HL-60 (cell line): ENCODE measurements around the gene SART1.

Experiments used
- DNase-seq, 2 experiments: peaks; one replicate each; pipeline ENCODE4 v3.0.0-alpha.2; 2010 to 2020; ENCODE audit warnings: low read depth in 1 of 2, low spot score in 1 of 2
- H3K27ac ChIP-seq: fragments of 250-450 bp; sonication (Bioruptor Pico); replicated peaks from 2 replicates; pipeline ENCODE4 v1.5.1; 2020; ENCODE audit warnings: mild to moderate bottlenecking, moderate library complexity
- H3K27me3 ChIP-seq: fragments of 250-450 bp; sonication (Bioruptor Pico); 2 replicates; pipeline ENCODE4 v1.5.1; 2021; ENCODE audit warnings: mild to moderate bottlenecking, moderate library complexity; ENCODE audit not compliant: insufficient read depth, poor library complexity, severe bottlenecking
- H3K4me3 ChIP-seq: replicated peaks from 2 replicates; pipeline ENCODE4 v1.5.1; 2011; ENCODE audit warnings: mild to moderate bottlenecking, control low read depth, low read length; ENCODE audit not compliant: insufficient read depth
- GABPA ChIP-seq: IDR thresholded peaks from 2 replicates; pipeline ENCODE4 v1.6.1; 2012; ENCODE audit warnings: low read depth
- POLR2AphosphoS5 ChIP-seq: IDR thresholded peaks from 2 replicates; pipeline ENCODE4 v1.6.1; 2012; ENCODE audit warnings: low read depth
- SPI1 ChIP-seq: IDR thresholded peaks from 2 replicates; pipeline ENCODE4 v1.6.1; 2012; ENCODE audit warnings: low read depth, mild to moderate bottlenecking, borderline replicate concordance
- TF ChIP-seq, protein P1 (sequence below): IDR thresholded peaks from one replicate; pipeline ENCODE4 v1.5.1; 2011; ENCODE audit warnings: low read length, control low read depth, inconsistent platforms; ENCODE audit not compliant: insufficient read depth
- TF ChIP-seq, protein P2 (sequence below): IDR thresholded peaks from 2 replicates; pipeline ENCODE4 v1.6.1; 2012; ENCODE audit warnings: low read depth; ENCODE audit not compliant: insufficient replicate concordance

Gene SART1

DNA sequence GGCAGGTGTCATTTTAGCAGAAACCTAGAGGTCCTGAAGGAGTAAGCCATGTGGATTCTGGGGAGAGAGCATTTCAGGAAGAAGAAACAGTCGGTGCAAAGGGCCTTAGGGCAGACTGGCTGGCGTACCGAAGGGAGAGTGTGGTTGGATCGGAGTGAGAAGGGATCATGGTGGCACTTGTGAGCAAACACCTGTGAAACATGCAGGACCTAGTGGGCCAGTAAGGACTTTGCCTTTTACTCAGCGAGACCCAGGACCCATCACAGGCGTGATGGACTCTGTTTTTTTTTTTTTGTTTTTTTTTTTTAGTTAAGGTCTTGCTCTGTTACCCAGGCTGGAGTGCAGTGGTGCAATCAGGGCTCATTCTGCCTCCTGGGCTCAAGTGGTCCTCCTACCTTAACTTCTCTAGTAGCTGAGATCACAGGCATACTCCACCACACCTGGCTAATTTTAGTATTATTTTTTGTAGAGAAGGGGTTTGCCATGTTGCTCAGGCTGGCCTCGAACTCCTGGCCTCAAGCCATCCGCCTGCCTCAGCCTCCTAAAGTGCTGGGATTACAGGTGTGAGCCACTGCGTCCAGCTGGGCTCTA, 19.7 kb upstream of the SART1 start:
- no peak for DNase-seq
- Histone ChIP-seq H3K27ac (peak overlapping the region; percentile 82), H3K27me3 (no peaks in the 10 kb centered on the region), H3K4me3 (no peak overlapping the region)
- no peak for TF ChIP-seq GABPA
- TF ChIP-seq, protein P1, sequence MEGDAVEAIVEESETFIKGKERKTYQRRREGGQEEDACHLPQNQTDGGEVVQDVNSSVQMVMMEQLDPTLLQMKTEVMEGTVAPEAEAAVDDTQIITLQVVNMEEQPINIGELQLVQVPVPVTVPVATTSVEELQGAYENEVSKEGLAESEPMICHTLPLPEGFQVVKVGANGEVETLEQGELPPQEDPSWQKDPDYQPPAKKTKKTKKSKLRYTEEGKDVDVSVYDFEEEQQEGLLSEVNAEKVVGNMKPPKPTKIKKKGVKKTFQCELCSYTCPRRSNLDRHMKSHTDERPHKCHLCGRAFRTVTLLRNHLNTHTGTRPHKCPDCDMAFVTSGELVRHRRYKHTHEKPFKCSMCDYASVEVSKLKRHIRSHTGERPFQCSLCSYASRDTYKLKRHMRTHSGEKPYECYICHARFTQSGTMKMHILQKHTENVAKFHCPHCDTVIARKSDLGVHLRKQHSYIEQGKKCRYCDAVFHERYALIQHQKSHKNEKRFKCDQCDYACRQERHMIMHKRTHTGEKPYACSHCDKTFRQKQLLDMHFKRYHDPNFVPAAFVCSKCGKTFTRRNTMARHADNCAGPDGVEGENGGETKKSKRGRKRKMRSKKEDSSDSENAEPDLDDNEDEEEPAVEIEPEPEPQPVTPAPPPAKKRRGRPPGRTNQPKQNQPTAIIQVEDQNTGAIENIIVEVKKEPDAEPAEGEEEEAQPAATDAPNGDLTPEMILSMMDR = no peak
- no peak for TF ChIP-seq SPI1
- TF ChIP-seq POLR2AphosphoS5 = no peak
- TF ChIP-seq, protein P2, sequence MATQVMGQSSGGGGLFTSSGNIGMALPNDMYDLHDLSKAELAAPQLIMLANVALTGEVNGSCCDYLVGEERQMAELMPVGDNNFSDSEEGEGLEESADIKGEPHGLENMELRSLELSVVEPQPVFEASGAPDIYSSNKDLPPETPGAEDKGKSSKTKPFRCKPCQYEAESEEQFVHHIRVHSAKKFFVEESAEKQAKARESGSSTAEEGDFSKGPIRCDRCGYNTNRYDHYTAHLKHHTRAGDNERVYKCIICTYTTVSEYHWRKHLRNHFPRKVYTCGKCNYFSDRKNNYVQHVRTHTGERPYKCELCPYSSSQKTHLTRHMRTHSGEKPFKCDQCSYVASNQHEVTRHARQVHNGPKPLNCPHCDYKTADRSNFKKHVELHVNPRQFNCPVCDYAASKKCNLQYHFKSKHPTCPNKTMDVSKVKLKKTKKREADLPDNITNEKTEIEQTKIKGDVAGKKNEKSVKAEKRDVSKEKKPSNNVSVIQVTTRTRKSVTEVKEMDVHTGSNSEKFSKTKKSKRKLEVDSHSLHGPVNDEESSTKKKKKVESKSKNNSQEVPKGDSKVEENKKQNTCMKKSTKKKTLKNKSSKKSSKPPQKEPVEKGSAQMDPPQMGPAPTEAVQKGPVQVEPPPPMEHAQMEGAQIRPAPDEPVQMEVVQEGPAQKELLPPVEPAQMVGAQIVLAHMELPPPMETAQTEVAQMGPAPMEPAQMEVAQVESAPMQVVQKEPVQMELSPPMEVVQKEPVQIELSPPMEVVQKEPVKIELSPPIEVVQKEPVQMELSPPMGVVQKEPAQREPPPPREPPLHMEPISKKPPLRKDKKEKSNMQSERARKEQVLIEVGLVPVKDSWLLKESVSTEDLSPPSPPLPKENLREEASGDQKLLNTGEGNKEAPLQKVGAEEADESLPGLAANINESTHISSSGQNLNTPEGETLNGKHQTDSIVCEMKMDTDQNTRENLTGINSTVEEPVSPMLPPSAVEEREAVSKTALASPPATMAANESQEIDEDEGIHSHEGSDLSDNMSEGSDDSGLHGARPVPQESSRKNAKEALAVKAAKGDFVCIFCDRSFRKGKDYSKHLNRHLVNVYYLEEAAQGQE = no peak

DNA sequence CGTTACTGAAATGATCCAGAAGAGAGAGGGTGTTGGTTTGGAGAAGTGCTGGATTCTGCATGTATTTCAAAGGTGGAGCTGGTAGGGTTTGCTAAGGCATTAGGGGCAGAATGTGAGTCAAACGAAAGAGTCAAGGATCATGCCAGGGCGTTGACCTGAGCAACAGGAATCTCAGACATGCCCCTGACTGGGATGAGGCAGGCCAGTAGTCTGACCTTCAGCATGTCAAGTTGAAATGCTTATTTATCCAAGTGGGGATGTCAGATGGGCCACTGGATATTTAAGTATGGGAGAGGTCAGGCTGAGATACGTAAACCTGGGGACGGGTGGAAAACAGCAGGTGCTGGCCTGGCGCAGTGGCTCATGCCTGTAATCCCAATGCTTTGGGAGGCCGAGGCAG, 19.0 kb upstream of the SART1 start:
- no peak for DNase-seq
- Histone ChIP-seq H3K27me3 (no peaks in the 10 kb centered on the region), H3K4me3 (no peak overlapping the region), H3K27ac (no peak overlapping the region)
- TF ChIP-seq, protein P1 = no peak
- no peak for TF ChIP-seq GABPA
- TF ChIP-seq SPI1 = no peak
- TF ChIP-seq, protein P2 = no peak
- no peak for TF ChIP-seq POLR2AphosphoS5

DNA sequence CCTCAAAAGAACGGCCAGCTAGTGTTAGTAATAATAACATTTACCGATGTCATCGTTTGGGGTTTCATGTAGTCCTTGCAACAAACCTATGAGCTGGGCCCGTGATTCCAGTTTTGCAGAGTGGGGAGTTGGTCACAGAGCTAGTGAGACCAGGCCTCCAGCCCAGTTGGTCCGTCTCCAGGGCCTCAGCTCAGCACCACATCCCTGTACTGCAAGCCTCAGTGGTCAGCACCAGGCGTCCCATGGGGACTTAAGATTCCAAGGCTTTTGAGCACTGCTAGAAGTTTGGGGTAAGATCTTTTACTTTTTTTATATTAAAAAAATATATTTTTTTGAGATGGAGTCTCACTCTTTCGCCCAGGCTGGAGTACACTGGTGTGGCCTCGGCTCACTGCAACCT, 17.3 kb upstream of the SART1 start:
- no peaks in the 10 kb centered on the region for H3K27me3 ChIP-seq
- H3K4me3 ChIP-seq = no peak overlapping the region
- H3K27ac ChIP-seq = no peak overlapping the region
- no peak for DNase-seq
- TF ChIP-seq GABPA (no peak), SPI1 (no peak), POLR2AphosphoS5 (no peak)
- TF ChIP-seq, protein P1 = no peak
- TF ChIP-seq, protein P2 = no peak
